ENCODE measurements around the gene TMEM51.

The TMEM51 gene

GRCh38 chr1:15246960-15247614, 93.5 kb downstream of the TMEM51 start, which contains the start of gene FHAD1:
Gene FHAD1, plus strand, starts transcription at chr1:15247223. Its CDS starts 4,562 bp downstream, at chr1:15251785.
- peak; percentile 31 to 46 for DNase-seq (ENCODE audit: low read depth in 2 of 2)

- DNase-seq (ENCODE audit: low read depth in 2 of 2), result no peak
Observed at GRCh38 chr1:15248216-15248615, 94.7 kb downstream of the TMEM51 start.

GRCh38 chr1:15249081-15249480, 95.5 kb downstream of the TMEM51 start:
- DNase-seq (ENCODE audit: low read depth in 2 of 2), result peak; percentile 29 to 30

DNA sequence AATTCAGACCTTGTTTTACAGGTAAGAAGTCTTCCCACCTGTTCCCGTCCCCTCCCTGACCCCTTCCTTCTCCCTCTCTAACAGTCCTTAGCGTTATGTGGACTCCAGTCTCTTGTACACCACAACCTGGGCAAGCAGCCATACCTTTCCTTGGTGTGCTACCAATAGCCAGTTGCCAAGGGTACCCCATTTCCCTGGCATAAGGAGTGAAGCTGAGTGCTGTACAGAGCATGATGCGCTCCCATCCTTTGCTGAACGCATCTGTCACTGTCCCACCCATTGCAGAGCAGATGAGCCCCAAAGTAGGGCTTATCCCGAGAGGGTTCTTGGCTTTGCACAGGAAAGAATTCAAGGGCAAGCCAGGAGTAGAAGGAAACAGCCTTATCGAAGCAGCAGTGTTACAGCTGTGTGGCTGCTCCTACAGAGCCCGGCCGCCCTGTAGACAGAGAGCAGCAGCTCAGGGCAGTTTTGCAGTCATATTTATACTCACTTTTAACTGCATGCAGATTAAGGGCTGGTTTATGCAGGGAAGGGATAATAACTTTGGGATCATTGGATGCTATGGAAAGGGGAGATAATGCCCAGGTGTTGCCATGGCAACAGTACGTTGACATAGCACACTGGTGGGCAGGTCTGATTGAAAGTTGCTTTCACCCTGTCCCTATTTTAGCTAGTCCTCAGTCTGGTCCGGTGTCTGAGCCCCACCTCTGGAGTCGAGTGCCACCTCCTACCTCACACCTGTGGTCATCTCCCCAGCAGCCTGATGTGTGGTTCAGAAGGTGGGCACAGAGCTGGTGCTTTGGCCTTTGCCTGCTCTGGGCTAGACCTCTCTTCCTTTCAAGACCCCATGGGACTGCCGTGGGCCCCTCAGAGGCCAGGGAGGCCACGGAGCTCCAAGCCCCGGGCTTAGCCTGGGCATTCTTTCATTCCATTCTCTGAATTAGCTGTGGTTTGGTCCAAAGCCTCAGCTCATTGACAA, 98.6 kb downstream of the TMEM51 start:
- DNase-seq (ENCODE audit: low read depth in 2 of 2), result no peak

GRCh38 chr1:15254559-15254958, 101.0 kb downstream of the TMEM51 start:
- DNase-seq (ENCODE audit: low read depth in 2 of 2), result no peak

- no peak for DNase-seq (ENCODE audit: low read depth in 2 of 2)
Observed at GRCh38 chr1:15255582-15256149, 102.1 kb downstream of the TMEM51 start.

GRCh38 chr1:15256584-15256983, 103.0 kb downstream of the TMEM51 start:
- no peak for DNase-seq (ENCODE audit: low read depth in 2 of 2)

GRCh38 chr1:15257309-15257708, 103.8 kb downstream of the TMEM51 start:
- DNase-seq (ENCODE audit: low read depth in 2 of 2), result no peak

DNA sequence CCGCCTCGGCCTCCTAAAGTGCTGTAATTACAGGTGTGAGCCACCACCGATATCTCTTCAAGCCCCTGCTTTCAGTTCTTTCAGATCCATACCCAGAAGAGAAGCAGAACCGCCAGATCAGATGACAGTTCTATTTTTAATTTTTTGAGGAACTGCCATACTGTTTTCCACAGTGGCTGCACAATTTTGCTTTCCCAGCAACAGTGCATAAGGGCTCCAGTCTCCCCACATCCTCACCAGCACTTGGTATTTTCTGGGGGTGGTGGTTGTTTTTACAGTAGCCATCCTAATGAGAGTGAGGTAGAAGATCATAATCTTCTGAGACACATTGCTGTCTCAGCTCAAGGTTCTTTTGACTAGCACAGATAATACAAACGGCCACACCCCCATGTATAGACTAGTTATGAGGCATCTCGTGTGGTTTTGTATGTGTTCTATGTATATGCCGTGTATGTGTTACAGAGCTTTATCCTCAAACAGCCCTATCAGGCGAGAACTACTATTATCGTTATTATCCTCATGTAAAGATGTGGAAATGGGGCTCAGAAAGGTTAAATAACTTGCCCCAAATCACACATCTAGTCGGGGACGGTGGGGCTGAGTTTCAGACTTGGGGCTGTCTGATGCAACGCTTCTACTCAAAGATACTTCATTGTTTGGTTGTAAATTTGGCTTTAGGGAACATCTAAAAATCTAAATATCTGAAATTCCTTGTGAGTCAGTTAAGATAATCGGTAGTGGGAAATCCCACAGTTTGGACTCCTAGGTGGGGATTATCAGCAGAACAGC, 105.5 kb downstream of the TMEM51 start:
- DNase-seq (ENCODE audit: low read depth in 2 of 2), result no peak

GRCh38 chr1:15259622-15260007, 106.1 kb downstream of the TMEM51 start:
- no peak for DNase-seq (ENCODE audit: low read depth in 2 of 2)

DNA sequence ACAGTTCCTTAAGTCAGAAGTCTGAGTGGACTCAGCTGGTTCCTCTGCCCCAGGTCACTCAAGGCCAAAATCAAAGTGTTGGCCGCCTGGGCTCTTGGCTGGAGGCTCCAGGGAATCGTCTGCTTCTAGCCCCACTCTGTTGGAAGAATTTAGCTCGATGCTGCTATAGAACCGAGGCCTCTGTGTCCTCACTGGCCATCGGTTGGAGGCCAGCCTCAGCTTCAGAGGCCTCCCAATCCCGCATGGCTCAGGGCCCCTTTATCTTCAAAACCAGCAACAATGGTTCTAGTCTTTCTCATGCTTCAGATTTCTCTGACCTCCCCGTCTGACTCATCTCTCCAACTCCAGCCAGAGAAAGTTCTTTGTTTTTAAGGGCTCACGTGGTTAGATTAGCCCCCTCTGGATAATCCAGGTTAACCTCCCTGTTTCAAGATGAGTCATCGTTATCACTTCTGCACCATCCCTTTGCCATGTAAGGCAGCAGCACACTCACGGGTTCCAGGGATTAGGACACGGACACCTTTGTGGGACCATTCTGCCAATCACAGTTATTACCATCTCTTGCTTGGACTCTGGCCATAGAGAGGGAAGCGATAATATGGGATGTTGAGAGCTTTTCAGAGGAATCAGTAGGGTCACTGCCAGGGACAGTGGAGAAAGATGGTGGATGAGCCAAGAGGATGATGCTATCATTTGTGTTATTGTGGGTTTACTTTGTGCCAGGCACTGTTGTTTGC, 107.0 kb downstream of the TMEM51 start:
- no peak for DNase-seq (ENCODE audit: low read depth in 2 of 2)

- peak in 1 of 2 donors; percentile 10 for DNase-seq (ENCODE audit: low read depth in 2 of 2)
Observed at GRCh38 chr1:15261155-15262002, 107.8 kb downstream of the TMEM51 start.

- DNase-seq (ENCODE audit: low read depth in 2 of 2), result no peak
Observed at GRCh38 chr1:15262003-15262377, 108.4 kb downstream of the TMEM51 start.

GRCh38 chr1:15262706-15263105, 109.2 kb downstream of the TMEM51 start:
- DNase-seq (ENCODE audit: low read depth in 2 of 2), result no peak

GRCh38 chr1:15264769-15265168, 111.2 kb downstream of the TMEM51 start:
- DNase-seq (ENCODE audit: low read depth in 2 of 2), result no peak
